Uterus (tissue), 4 donors: ENCODE data around the gene IFT43. TPM values are rescaled to one million over a fixed set of nuclear protein-coding genes. Genes with fewer than 3 reads are reported as not detected.

Experiments
- DNase-seq, 2 donors: peaks; one replicate each; pipeline ENCODE4 v3.0.0-alpha.2; 2019 to 2020
- H3K27ac ChIP-seq, 2 donors: fragments of 200-600 bp; sonication (generic); 1 replicate in 1 of 2; 2 replicates in 1 of 2; pipeline ENCODE4 v1.5.1; 2016 to 2018
- H3K27me3 ChIP-seq, 2 donors: fragments of 200-600 bp; sonication (generic); one replicate each; pipeline ENCODE4 v1.5.1; 2018 to 2019; ENCODE audit warnings: control low read depth in 1 of 2
- H3K36me3 ChIP-seq, 2 donors: fragments of 200-600 bp; sonication (generic); one replicate each; pipeline ENCODE4 v1.5.1; 2019; ENCODE audit warnings: control low read depth in 1 of 2
- H3K4me1 ChIP-seq, 2 donors: fragments of 200-600 bp; sonication (generic); one replicate each; pipeline ENCODE4 v1.5.1; 2018 to 2019; ENCODE audit warnings: control low read depth in 1 of 2
- H3K4me3 ChIP-seq, 2 donors: fragments of 200-600 bp; sonication (generic); 1 replicate in 1 of 2; 2 replicates in 1 of 2; pipeline ENCODE4 v1.5.1; 2018 to 2019; ENCODE audit warnings: mild to moderate bottlenecking in 1 of 2
- H3K9me3 ChIP-seq, 2 donors: fragments of 200-600 bp; sonication (generic); one replicate each; pipeline ENCODE4 v1.5.1; 2019; ENCODE audit warnings: control low read depth in 1 of 2
- CTCF ChIP-seq, 4 experiments: fragments of 200-600 bp in 2 of 4; fragments of 450-650 bp in 2 of 4; sonication (generic) in 2 of 4; IDR thresholded peaks; one replicate each; pipeline ENCODE4 v1.5.1; 2016 to 2019; ENCODE audit warnings: antibody characterized with exemption in 4 of 4, mild to moderate bottlenecking in 2 of 4, moderate library complexity in 1 of 4
- POLR2A ChIP-seq, 2 donors: fragments of 450-650 bp; IDR thresholded peaks; one replicate each; pipeline ENCODE4 v1.6.1; 2016; ENCODE audit warnings: antibody characterized with exemption in 2 of 2, mild to moderate bottlenecking in 1 of 2, moderate library complexity in 1 of 2
- intact Hi-C: fragments of 100-400 bp; cut with DNase I; formaldehyde crosslinking; loops from one replicate; pipeline ENCODE4 v1.15.1; 2023; ENCODE audit warnings: low total_unique reads
- total RNA-seq, 4 donors: library from RNA; depleted of rRNA in 3 of 4; stranded (reverse); fragments of >200 nt in 3 of 4; gene quantifications; one replicate each; pipeline versions ENCODE4 v1.1.0 to v1.2.4, GENCODE V29; 2014 to 2023
- donor health status: DM: yes; HTN: yes; CAD: no.

IFT43 gene
- total RNA-seq, 4 donors from 2014 or later = 34.2 to 75.3 (median 49.1) TPM

- Histone ChIP-seq H3K27me3 (no peaks in the 10 kb centered on the region), H3K36me3 (no peaks in the 10 kb centered on the region), H3K4me3 (no peak overlapping the region), H3K9me3 (no peaks in the 10 kb centered on the region), H3K27ac (no peak overlapping the region), H3K4me1 (peaks cover 0 to 4% of the 10 kb centered on the region in 2 donors)
- DNase-seq = no peak
- intact Hi-C loops = no loop called here
- TF ChIP-seq CTCF (IDR thresholded peaks at IDR 0.05) (no peak), POLR2A (IDR thresholded peaks at IDR 0.05) (no peak)
Observed at GRCh38 chr14:76093077-76093476, 107.5 kb downstream of the IFT43 start.

- intact Hi-C loops = no loop called here
Observed at GRCh38 chr14:76096257-76096656, 110.7 kb downstream of the IFT43 start.

GRCh38 chr14:76097547-76097946, 112.0 kb downstream of the IFT43 start:
- H3K27me3 ChIP-seq = no peaks in the 10 kb centered on the region
- no peaks in the 10 kb centered on the region for H3K36me3 ChIP-seq
- peaks cover 0 to 4% of the 10 kb centered on the region in 2 donors for H3K4me1 ChIP-seq
- intact Hi-C loops = no loop called here
- no peaks in the 10 kb centered on the region for H3K9me3 ChIP-seq
- no peak overlapping the region for H3K4me3 ChIP-seq
- no peak for DNase-seq
- no peak overlapping the region for H3K27ac ChIP-seq
- no peak for TF ChIP-seq CTCF (IDR thresholded peaks at IDR 0.05)
- no peak for TF ChIP-seq POLR2A (IDR thresholded peaks at IDR 0.05)

More at GRCh38 chr14:76096257-76096656, 110.7 kb downstream of the IFT43 start:
- no peak overlapping the region for H3K27ac ChIP-seq
- no peak overlapping the region for H3K4me3 ChIP-seq
- DNase-seq = no peak
- peaks cover 0 to 4% of the 10 kb centered on the region in 2 donors for H3K4me1 ChIP-seq
- no peak for TF ChIP-seq POLR2A (IDR thresholded peaks at IDR 0.05)
- no peak for TF ChIP-seq CTCF (IDR thresholded peaks at IDR 0.05)
- H3K9me3 ChIP-seq = no peaks in the 10 kb centered on the region
- H3K27me3 ChIP-seq = no peaks in the 10 kb centered on the region
- H3K36me3 ChIP-seq = no peaks in the 10 kb centered on the region

- intact Hi-C loops = no loop called here
- Histone ChIP-seq H3K9me3 (no peaks in the 10 kb centered on the region), H3K27me3 (no peaks in the 10 kb centered on the region), H3K36me3 (no peaks in the 10 kb centered on the region), H3K4me1 (peaks cover 0 to 4% of the 10 kb centered on the region in 2 donors), H3K27ac (no peak overlapping the region), H3K4me3 (no peak overlapping the region)
- no peak for DNase-seq
- TF ChIP-seq POLR2A (IDR thresholded peaks at IDR 0.05) (no peak), CTCF (IDR thresholded peaks at IDR 0.05) (no peak)
Observed at GRCh38 chr14:76098047-76098446, 112.5 kb downstream of the IFT43 start.

GRCh38 chr14:76098916-76099675, 113.5 kb downstream of the IFT43 start:
- Histone ChIP-seq H3K4me3 (no peak overlapping the region), H3K27me3 (no peaks in the 10 kb centered on the region), H3K36me3 (no peaks in the 10 kb centered on the region), H3K4me1 (peaks cover 0 to 4% of the 10 kb centered on the region in 2 donors), H3K27ac (no peak overlapping the region), H3K9me3 (no peaks in the 10 kb centered on the region)
- intact Hi-C loops = no loop called here
- no peak for TF ChIP-seq CTCF (IDR thresholded peaks at IDR 0.05)
- no peak for TF ChIP-seq POLR2A (IDR thresholded peaks at IDR 0.05)
- no peak for DNase-seq
